Progenitor cell of endocrine pancreas (in vitro differentiated cells): ENCODE data around the gene MUC6. TPM values are rescaled to one million over a fixed set of nuclear protein-coding genes. Genes with fewer than 3 reads are reported as not detected.
"Not testable (repeated sequence)": the region's sequence is repeated elsewhere in the genome, so short reads cannot be mapped to it uniquely, and the experiment has no call there.

Source experiments
- DNase-seq: peaks from one replicate; pipeline ENCODE4 v3.0.0; 2021; ENCODE audit warnings: low spot score; ENCODE audit not compliant: unreplicated experiment
- H3K27ac Mint-ChIP-seq: 2 replicates; pipeline ENCODE4 v1.8.0; 2021; ENCODE audit warnings: mild to moderate bottlenecking, moderate library complexity, mixed read lengths
- H3K27me3 Mint-ChIP-seq: 2 replicates; pipeline ENCODE4 v1.8.0; 2021; ENCODE audit warnings: mixed read lengths
- H3K36me3 Mint-ChIP-seq: 2 replicates; pipeline ENCODE4 v1.8.0; 2022; ENCODE audit warnings: mixed read lengths; ENCODE audit not compliant: insufficient read depth
- H3K4me1 Mint-ChIP-seq: 2 replicates; pipeline ENCODE4 v1.8.0; 2021; ENCODE audit warnings: low read depth, mixed read lengths
- H3K4me3 Mint-ChIP-seq: 2 replicates; pipeline ENCODE4 v1.8.0; 2021; ENCODE audit warnings: low read depth, mild to moderate bottlenecking, moderate library complexity, mixed read lengths
- H3K9me3 Mint-ChIP-seq: 2 replicates; pipeline ENCODE4 v1.8.0; 2021; ENCODE audit warnings: low read depth, mixed read lengths
- CTCF ChIP-seq: fragments of 200-600 bp; sonication (generic); IDR thresholded peaks from one replicate; pipeline ENCODE4 v1.5.0; 2021; ENCODE audit warnings: antibody characterized with exemption, mild to moderate bottlenecking; ENCODE audit not compliant: unreplicated experiment
- total RNA-seq: library from RNA; stranded (reverse); gene quantifications from 2 replicates; pipeline ENCODE4 v1.2.1, GENCODE V29; 2021

Gene MUC6
- total RNA-seq, 1 donor from 2014 or later = 1.6 TPM

GRCh38 chr11:975827-976226 lies 60.7 kb downstream of the MUC6 start:
- no peak for DNase-seq
- H3K9me3 Mint-ChIP-seq = no peaks in the 10 kb centered on the region
- no peak overlapping the region for H3K4me3 Mint-ChIP-seq
- H3K27me3 Mint-ChIP-seq = no peaks in the 10 kb centered on the region
- no peaks in the 10 kb centered on the region for H3K4me1 Mint-ChIP-seq
- H3K36me3 Mint-ChIP-seq = peaks cover 16% of the 10 kb centered on the region
- H3K27ac Mint-ChIP-seq = peak overlapping the region; percentile 73
- peak; percentile 34 for TF ChIP-seq CTCF

- not testable (repeated sequence) for H3K27me3 Mint-ChIP-seq, DNase-seq, H3K4me3 Mint-ChIP-seq, H3K9me3 Mint-ChIP-seq, H3K27ac Mint-ChIP-seq, H3K4me1 Mint-ChIP-seq
- H3K36me3 Mint-ChIP-seq = peaks cover 17% of the 10 kb centered on the region
These were observed 61.1 kb downstream of the MUC6 start for GRCh38 chr11:975376-975775.

- Mint-ChIP-seq H3K27me3 (no peaks in the 10 kb centered on the region), H3K4me1 (no peaks in the 10 kb centered on the region), H3K4me3 (no peak overlapping the region), H3K27ac (no peak overlapping the region), H3K9me3 (no peaks in the 10 kb centered on the region), H3K36me3 (peaks cover 16% of the 10 kb centered on the region)
- TF ChIP-seq CTCF = no peak
- DNase-seq = no peak
These were observed 63.3 kb downstream of the MUC6 start for GRCh38 chr11:973237-973636.

GRCh38 chr11:972523-973211 lies 63.9 kb downstream of the MUC6 start:
- Mint-ChIP-seq H3K27me3 (no peaks in the 10 kb centered on the region), H3K27ac (no peak overlapping the region)

GRCh38 chr11:971731-972365 lies 64.7 kb downstream of the MUC6 start:
- TF ChIP-seq CTCF = no peak
- no peak for DNase-seq
- Mint-ChIP-seq H3K27ac (no peak overlapping the region), H3K9me3 (no peaks in the 10 kb centered on the region), H3K36me3 (peaks cover 16% of the 10 kb centered on the region), H3K4me1 (no peaks in the 10 kb centered on the region), H3K4me3 (no peak overlapping the region), H3K27me3 (no peaks in the 10 kb centered on the region)

More at GRCh38 chr11:972523-973211, 63.9 kb downstream of the MUC6 start:
- DNase-seq = no peak
- peaks cover 16% of the 10 kb centered on the region for H3K36me3 Mint-ChIP-seq
- H3K4me1 Mint-ChIP-seq = no peaks in the 10 kb centered on the region
- no peak overlapping the region for H3K4me3 Mint-ChIP-seq
- no peaks in the 10 kb centered on the region for H3K9me3 Mint-ChIP-seq
- TF ChIP-seq CTCF = no peak
